ENCODE data around the gene OLA1. TPM values are rescaled to one million over a fixed set of nuclear protein-coding genes. Genes with fewer than 3 reads are reported as not detected.
A peak's percentile ranks its signal among the peaks of the same experiment; 100 is the strongest.

OLA1 gene
- polyA plus RNA-seq, 2 donors, result 40.2 to 77.1 TPM

DNA sequence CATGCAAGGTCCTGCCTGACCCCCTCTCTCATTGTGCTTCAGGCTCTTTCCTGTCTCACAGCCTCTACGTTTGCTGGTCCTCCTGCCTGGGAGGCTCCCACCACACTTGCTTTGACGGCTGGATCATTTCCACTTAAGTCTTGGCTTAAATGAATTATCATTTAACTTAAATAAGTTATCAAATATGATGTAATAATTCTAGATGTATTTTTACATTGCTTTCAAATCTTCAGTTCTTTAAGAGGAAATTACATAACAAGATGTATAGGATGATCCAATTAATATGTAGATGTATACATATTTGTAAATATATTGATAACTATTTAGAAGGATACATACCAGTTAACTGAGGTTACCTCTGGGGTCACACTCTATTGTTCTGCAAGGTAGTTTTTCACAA lies 180.5 kb downstream of the OLA1 start:
- Histone ChIP-seq H3K36me3 (ENCODE audit: control insufficient read depth in 2 of 2, insufficient read depth in 2 of 2, low read length in 1 of 2) (no peaks in the 10 kb centered on the region), H3K27me3 (ENCODE audit: control insufficient read depth in 1 of 2, insufficient read depth in 2 of 2, low read length in 2 of 2) (no peaks in the 10 kb centered on the region), H3K4me3 (ENCODE audit: low read depth in 1 of 2, low read length in 2 of 2) (no peak overlapping the region), H3K4me1 (ENCODE audit: control insufficient read depth in 2 of 2, insufficient read depth in 2 of 2, low read length in 1 of 2) (peaks cover 0 to 2% of the 10 kb centered on the region in 2 donors), H3K27ac (ENCODE audit: low read depth in 2 of 2, low read length in 1 of 2) (no peak overlapping the region), H3K9me3 (ENCODE audit: control insufficient read depth in 2 of 2, insufficient read depth in 1 of 2, low read depth in 1 of 2, low read length in 1 of 2) (no peaks in the 10 kb centered on the region)
- 65 to 71% methylated on average over 2 of the region's 2 CpGs for WGBS, 2 donors

DNA sequence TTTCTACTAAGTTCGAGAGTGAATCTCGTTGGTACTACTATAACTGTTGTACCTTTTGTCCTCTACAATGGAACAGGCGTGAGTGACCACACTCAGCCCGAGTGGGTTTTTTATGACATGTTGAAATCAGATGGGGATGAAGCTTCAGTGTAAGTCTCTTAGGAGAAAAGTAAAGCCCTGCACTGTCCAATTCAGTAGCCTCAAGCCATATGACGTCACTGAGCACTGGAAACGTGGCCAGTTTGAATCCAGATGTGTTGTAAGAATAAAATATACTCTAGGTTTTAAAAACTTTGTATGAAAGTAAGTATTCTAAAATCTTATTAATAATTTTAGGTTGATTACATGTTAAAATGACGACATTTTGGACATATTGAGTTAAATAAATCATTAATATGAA lies 181.5 kb downstream of the OLA1 start:
- peaks cover 0 to 2% of the 10 kb centered on the region in 2 donors for H3K4me1 ChIP-seq (ENCODE audit: control insufficient read depth in 2 of 2, insufficient read depth in 2 of 2, low read length in 1 of 2)
- H3K27me3 ChIP-seq (ENCODE audit: control insufficient read depth in 1 of 2, insufficient read depth in 2 of 2, low read length in 2 of 2), result no peaks in the 10 kb centered on the region
- no peak overlapping the region for H3K4me3 ChIP-seq (ENCODE audit: low read depth in 1 of 2, low read length in 2 of 2)
- H3K27ac ChIP-seq (ENCODE audit: low read depth in 2 of 2, low read length in 1 of 2), result no peak overlapping the region
- no peaks in the 10 kb centered on the region for H3K36me3 ChIP-seq (ENCODE audit: control insufficient read depth in 2 of 2, insufficient read depth in 2 of 2, low read length in 1 of 2)
- no peaks in the 10 kb centered on the region for H3K9me3 ChIP-seq (ENCODE audit: control insufficient read depth in 2 of 2, insufficient read depth in 1 of 2, low read depth in 1 of 2, low read length in 1 of 2)
- 72 to 80% methylated on average over 7 of the region's 7 CpGs for WGBS, 2 donors

DNA sequence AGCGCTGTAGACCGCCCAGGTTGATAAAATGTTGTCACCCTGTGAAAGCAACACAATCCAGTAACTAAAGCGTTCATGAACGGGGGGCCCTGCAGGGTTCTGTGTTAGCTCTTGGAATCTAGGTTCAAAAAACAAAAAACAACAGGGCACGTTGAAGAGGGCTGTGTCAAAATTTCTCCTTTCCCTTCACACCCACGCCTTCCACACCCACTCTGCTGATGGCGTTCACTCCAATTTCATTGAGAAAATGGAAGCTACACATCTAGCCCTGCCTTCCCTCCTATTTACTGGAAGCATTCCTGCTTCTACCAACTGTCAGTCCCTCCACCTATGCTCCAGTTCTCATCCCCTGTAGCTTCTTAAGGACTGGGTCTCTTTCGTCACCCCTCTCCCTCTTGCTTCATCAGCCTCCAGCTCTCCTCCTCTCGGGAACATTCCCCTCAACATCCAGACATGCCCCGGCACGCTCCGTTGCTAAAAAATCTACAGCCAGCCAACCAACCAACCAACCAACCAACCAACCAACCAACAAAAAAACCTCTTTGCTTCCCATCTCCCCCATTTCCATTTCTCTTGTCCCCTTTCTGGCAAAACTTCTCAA lies 184.7 kb downstream of the OLA1 start:
- Histone ChIP-seq H3K36me3 (ENCODE audit: control insufficient read depth in 2 of 2, insufficient read depth in 2 of 2, low read length in 1 of 2) (no peaks in the 10 kb centered on the region), H3K4me1 (ENCODE audit: control insufficient read depth in 2 of 2, insufficient read depth in 2 of 2, low read length in 1 of 2) (peaks cover 2 to 6% of the 10 kb centered on the region in 2 donors), H3K4me3 (ENCODE audit: low read depth in 1 of 2, low read length in 2 of 2) (no peak overlapping the region), H3K9me3 (ENCODE audit: control insufficient read depth in 2 of 2, insufficient read depth in 1 of 2, low read depth in 1 of 2, low read length in 1 of 2) (no peaks in the 10 kb centered on the region), H3K27ac (ENCODE audit: low read depth in 2 of 2, low read length in 1 of 2) (no peak overlapping the region), H3K27me3 (ENCODE audit: control insufficient read depth in 1 of 2, insufficient read depth in 2 of 2, low read length in 2 of 2) (no peaks in the 10 kb centered on the region)
- WGBS, 2 donors, result 84 to 91% methylated on average over 12 of the region's 12 CpGs

DNA sequence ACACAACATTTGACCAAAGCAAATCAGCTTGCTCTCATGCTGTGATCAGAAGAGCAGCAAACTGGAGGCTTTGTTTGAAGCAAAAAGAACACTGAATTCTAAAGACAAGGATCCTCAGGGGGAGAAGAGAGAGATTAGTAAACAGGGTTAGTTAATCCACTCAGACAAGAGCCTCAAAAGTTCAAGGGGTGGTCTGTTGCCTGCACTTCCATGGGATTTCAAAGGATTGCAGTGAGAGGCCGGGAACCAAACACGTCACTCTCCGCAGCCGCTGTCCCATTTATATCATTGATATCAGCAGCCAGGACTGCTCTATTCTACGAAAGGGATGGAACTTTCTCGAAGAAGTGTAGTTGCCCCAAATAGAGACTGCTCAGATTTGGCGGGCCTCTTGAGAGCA lies 185.4 kb downstream of the OLA1 start:
- no peaks in the 10 kb centered on the region for H3K36me3 ChIP-seq (ENCODE audit: control insufficient read depth in 2 of 2, insufficient read depth in 2 of 2, low read length in 1 of 2)
- WGBS, 2 donors, result 83 to 85% methylated on average over 7 of the region's 7 CpGs
- H3K9me3 ChIP-seq (ENCODE audit: control insufficient read depth in 2 of 2, insufficient read depth in 1 of 2, low read depth in 1 of 2, low read length in 1 of 2), result no peaks in the 10 kb centered on the region
- no peak overlapping the region for H3K4me3 ChIP-seq (ENCODE audit: low read depth in 1 of 2, low read length in 2 of 2)
- H3K27ac ChIP-seq (ENCODE audit: low read depth in 2 of 2, low read length in 1 of 2), result no peak overlapping the region
- peaks cover 2 to 6% of the 10 kb centered on the region in 2 donors for H3K4me1 ChIP-seq (ENCODE audit: control insufficient read depth in 2 of 2, insufficient read depth in 2 of 2, low read length in 1 of 2)
- no peaks in the 10 kb centered on the region for H3K27me3 ChIP-seq (ENCODE audit: control insufficient read depth in 1 of 2, insufficient read depth in 2 of 2, low read length in 2 of 2)

DNA sequence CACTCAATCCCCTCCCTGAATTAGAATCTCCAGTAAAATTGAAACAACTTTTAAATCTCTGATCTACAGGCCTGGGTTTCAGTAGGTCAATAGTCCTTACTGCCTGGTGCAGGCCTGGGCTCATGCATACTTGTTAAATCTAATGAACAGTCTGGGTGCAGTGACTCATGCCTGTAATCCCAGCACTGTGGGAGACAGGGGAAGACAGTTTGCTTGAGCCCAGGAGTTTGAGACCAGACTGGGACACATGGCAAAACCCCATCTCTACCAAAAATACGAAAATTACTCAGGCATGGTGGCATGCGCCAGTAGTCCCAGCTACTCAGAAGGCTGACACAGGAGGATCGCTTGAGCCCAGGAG lies 188.5 kb downstream of the OLA1 start:
- no peaks in the 10 kb centered on the region for H3K27me3 ChIP-seq (ENCODE audit: control insufficient read depth in 1 of 2, insufficient read depth in 2 of 2, low read length in 2 of 2)
- no peaks in the 10 kb centered on the region for H3K9me3 ChIP-seq (ENCODE audit: control insufficient read depth in 2 of 2, insufficient read depth in 1 of 2, low read depth in 1 of 2, low read length in 1 of 2)
- H3K4me1 ChIP-seq (ENCODE audit: control insufficient read depth in 2 of 2, insufficient read depth in 2 of 2, low read length in 1 of 2), result peaks cover 2 to 6% of the 10 kb centered on the region in 2 donors
- no peaks in the 10 kb centered on the region for H3K36me3 ChIP-seq (ENCODE audit: control insufficient read depth in 2 of 2, insufficient read depth in 2 of 2, low read length in 1 of 2)
- peak overlapping the region; percentile 72 to 78 for H3K27ac ChIP-seq (ENCODE audit: low read depth in 2 of 2, low read length in 1 of 2)
- WGBS, 2 donors, result 58 to 61% methylated on average over 3 of the region's 3 CpGs
- no peak overlapping the region for H3K4me3 ChIP-seq (ENCODE audit: low read depth in 1 of 2, low read length in 2 of 2)

DNA sequence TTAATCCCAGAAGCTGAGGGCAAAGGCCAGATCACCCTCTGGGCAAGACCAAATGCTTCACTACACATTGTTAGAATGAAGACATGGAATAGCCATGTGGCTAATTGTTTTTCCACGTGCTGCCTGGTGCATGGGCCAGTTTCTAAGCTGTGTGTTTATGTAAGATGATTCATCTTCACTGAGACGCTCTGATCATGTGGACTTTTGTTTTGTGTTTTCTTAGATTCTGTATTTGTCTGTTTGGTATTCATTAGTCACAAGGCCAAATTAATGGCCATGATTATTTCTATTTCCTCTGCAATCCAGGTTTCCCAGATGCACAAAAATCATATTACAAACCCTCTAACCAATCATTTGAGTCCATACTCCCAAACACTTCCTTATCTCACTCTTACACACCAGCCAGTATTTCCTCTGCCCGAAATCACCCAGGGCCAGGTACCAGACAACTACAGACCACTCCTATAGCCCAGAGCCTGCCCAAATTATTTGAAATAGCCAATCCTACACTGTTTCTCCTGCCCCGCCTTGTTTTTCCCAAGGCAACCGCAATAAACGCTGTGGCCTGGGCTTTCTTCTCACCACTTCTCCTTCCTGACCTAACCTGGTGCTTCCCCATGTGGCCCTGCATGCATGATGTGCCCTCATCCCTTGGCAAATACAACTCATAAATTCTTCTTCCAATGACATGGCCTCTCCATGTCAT lies 189.0 kb downstream of the OLA1 start:
- Histone ChIP-seq H3K27ac (ENCODE audit: low read depth in 2 of 2, low read length in 1 of 2) (peak overlapping the region; percentile 72 to 78), H3K27me3 (ENCODE audit: control insufficient read depth in 1 of 2, insufficient read depth in 2 of 2, low read length in 2 of 2) (no peaks in the 10 kb centered on the region), H3K4me3 (ENCODE audit: low read depth in 1 of 2, low read length in 2 of 2) (no peak overlapping the region), H3K9me3 (ENCODE audit: control insufficient read depth in 2 of 2, insufficient read depth in 1 of 2, low read depth in 1 of 2, low read length in 1 of 2) (no peaks in the 10 kb centered on the region), H3K4me1 (ENCODE audit: control insufficient read depth in 2 of 2, insufficient read depth in 2 of 2, low read length in 1 of 2) (peaks cover 2 to 6% of the 10 kb centered on the region in 2 donors), H3K36me3 (ENCODE audit: control insufficient read depth in 2 of 2, insufficient read depth in 2 of 2, low read length in 1 of 2) (no peaks in the 10 kb centered on the region)
- WGBS, 2 donors, result 42 to 59% methylated on average over 6 of the region's 6 CpGs

DNA sequence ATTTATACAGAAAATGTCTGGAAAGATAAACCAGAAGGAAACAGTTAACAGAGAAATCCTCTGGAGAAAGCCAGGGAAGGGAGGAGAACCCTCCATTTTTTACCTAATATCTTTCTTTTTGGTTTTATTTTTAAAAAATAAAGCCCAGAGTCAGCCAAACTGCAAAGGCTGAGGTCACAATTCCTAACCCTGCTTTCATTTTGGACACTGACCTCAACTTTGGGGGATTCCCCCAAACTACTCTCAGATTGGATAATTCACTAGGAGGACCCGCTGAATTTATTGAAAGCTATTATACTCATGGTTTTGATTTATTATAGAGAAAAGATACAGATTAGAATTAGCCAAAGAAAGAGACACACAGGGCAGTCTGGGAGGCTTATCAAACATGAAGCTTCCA lies 189.9 kb downstream of the OLA1 start:
- no peaks in the 10 kb centered on the region for H3K36me3 ChIP-seq (ENCODE audit: control insufficient read depth in 2 of 2, insufficient read depth in 2 of 2, low read length in 1 of 2)
- 92 to 93% methylated on average over 1 of the region's 1 CpG for WGBS, 2 donors
- no peaks in the 10 kb centered on the region for H3K9me3 ChIP-seq (ENCODE audit: control insufficient read depth in 2 of 2, insufficient read depth in 1 of 2, low read depth in 1 of 2, low read length in 1 of 2)
- H3K27ac ChIP-seq (ENCODE audit: low read depth in 2 of 2, low read length in 1 of 2), result no peak overlapping the region
- no peaks in the 10 kb centered on the region for H3K27me3 ChIP-seq (ENCODE audit: control insufficient read depth in 1 of 2, insufficient read depth in 2 of 2, low read length in 2 of 2)
- no peak overlapping the region for H3K4me3 ChIP-seq (ENCODE audit: low read depth in 1 of 2, low read length in 2 of 2)
- peaks cover 2 to 6% of the 10 kb centered on the region in 2 donors for H3K4me1 ChIP-seq (ENCODE audit: control insufficient read depth in 2 of 2, insufficient read depth in 2 of 2, low read length in 1 of 2)

DNA sequence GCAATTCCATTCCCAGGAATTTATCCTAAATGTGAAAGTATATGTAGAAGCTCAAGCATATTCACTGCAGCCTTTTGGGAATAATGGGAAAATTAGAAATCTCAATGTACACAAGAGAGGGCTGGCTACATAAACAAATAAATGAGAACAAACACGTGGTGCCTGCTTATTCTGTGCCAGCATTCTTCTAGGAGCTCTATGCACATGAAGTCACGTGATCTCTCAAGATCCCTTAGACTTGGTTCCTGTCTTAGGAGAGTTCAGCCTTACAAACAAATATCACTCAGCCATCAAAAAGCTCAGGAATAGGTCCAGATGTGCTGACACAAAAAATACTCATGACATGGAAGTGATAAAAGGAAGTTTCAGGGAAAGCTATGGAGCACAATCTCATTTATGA lies 190.3 kb downstream of the OLA1 start:
- H3K27ac ChIP-seq (ENCODE audit: low read depth in 2 of 2, low read length in 1 of 2), result no peak overlapping the region
- H3K9me3 ChIP-seq (ENCODE audit: control insufficient read depth in 2 of 2, insufficient read depth in 1 of 2, low read depth in 1 of 2, low read length in 1 of 2), result no peaks in the 10 kb centered on the region
- no peaks in the 10 kb centered on the region for H3K36me3 ChIP-seq (ENCODE audit: control insufficient read depth in 2 of 2, insufficient read depth in 2 of 2, low read length in 1 of 2)
- peaks cover 0 to 6% of the 10 kb centered on the region in 2 donors for H3K4me1 ChIP-seq (ENCODE audit: control insufficient read depth in 2 of 2, insufficient read depth in 2 of 2, low read length in 1 of 2)
- H3K4me3 ChIP-seq (ENCODE audit: low read depth in 1 of 2, low read length in 2 of 2), result no peak overlapping the region
- H3K27me3 ChIP-seq (ENCODE audit: control insufficient read depth in 1 of 2, insufficient read depth in 2 of 2, low read length in 2 of 2), result no peaks in the 10 kb centered on the region
- WGBS, 2 donors, result 42 to 51% methylated on average over 2 of the region's 2 CpGs

DNA sequence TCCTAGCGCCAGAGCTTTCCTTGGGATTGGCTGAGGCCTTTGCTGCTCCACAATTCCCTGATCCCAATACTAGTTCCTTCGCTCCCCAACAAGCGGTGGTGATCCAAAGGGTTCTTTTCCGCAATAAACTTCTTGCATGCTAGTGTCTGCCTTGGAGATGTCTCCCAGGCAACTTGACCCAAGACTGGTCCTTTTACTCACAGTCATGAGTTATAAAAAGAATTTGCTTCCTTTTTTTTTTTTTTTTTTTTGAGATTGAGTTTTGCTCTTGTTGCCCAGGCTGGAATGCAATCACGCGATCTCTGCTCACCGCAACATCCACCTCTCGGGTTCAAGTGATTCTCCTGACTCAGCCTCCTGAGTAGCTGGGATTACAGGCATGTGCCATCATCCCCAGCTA lies 193.4 kb downstream of the OLA1 start:
- H3K4me1 ChIP-seq (ENCODE audit: control insufficient read depth in 2 of 2, insufficient read depth in 2 of 2, low read length in 1 of 2), result peaks cover 2 to 5% of the 10 kb centered on the region in 2 donors
- WGBS, 2 donors, result 92 to 93% methylated on average over 8 of the region's 8 CpGs
- H3K9me3 ChIP-seq (ENCODE audit: control insufficient read depth in 2 of 2, insufficient read depth in 1 of 2, low read depth in 1 of 2, low read length in 1 of 2), result no peaks in the 10 kb centered on the region
- H3K27ac ChIP-seq (ENCODE audit: low read depth in 2 of 2, low read length in 1 of 2), result no peak overlapping the region
- no peak overlapping the region for H3K4me3 ChIP-seq (ENCODE audit: low read depth in 1 of 2, low read length in 2 of 2)
- H3K36me3 ChIP-seq (ENCODE audit: control insufficient read depth in 2 of 2, insufficient read depth in 2 of 2, low read length in 1 of 2), result no peaks in the 10 kb centered on the region
- H3K27me3 ChIP-seq (ENCODE audit: control insufficient read depth in 1 of 2, insufficient read depth in 2 of 2, low read length in 2 of 2), result no peaks in the 10 kb centered on the region
